Right atrium auricular region (tissue), 2 donors: Measurements from ENCODE around the gene TNNC1. TPM values are rescaled to one million over a fixed set of nuclear protein-coding genes. Genes with fewer than 3 reads are reported as not detected.

Source experiments
- DNase-seq: peaks from one replicate; pipeline ENCODE4 v3.0.0-alpha.2; 2019; ENCODE audit warnings: low spot score
- H3K27ac ChIP-seq, 2 donors: fragments of 200-600 bp; sonication (generic); 1 replicate in 1 of 2; 2 replicates in 1 of 2; pipeline ENCODE4 v1.5.1; 2016 to 2019
- H3K27me3 ChIP-seq, 2 donors: fragments of 200-600 bp; sonication (generic); one replicate each; pipeline versions ENCODE4 v1.5.1 to v1.6.0; 2017 to 2019
- H3K36me3 ChIP-seq: fragments of 200-600 bp; sonication (generic); one replicate; pipeline ENCODE4 v1.5.1; 2016
- H3K4me1 ChIP-seq, 2 donors: fragments of 200-600 bp; sonication (generic); one replicate each; pipeline versions ENCODE4 v1.5.1 to v1.6.0; 2017 to 2019
- H3K4me3 ChIP-seq, 2 donors: fragments of 200-600 bp; sonication (generic); 1 replicate in 1 of 2; 2 replicates in 1 of 2; pipeline ENCODE4 v1.5.1; 2017 to 2019; ENCODE audit warnings: mild to moderate bottlenecking in 1 of 2, moderate library complexity in 1 of 2
- H3K9me3 ChIP-seq, 2 donors: fragments of 200-600 bp; sonication (generic); one replicate each; pipeline ENCODE4 v1.5.1; 2019
- CTCF ChIP-seq, 2 donors: fragments of 200-600 bp; sonication (generic); IDR thresholded peaks; one replicate each; pipeline ENCODE4 v1.5.1; 2019; ENCODE audit warnings: antibody characterized with exemption in 2 of 2
- total RNA-seq, 2 donors: library from RNA; depleted of rRNA; stranded (reverse); fragments of >200 nt; gene quantifications; one replicate each; pipeline ENCODE4 v1.1.0, GENCODE V29; 2016

The TNNC1 gene
- total RNA-seq, 2 donors from 2014 or later = 4,697 to 8,249 TPM

DNA sequence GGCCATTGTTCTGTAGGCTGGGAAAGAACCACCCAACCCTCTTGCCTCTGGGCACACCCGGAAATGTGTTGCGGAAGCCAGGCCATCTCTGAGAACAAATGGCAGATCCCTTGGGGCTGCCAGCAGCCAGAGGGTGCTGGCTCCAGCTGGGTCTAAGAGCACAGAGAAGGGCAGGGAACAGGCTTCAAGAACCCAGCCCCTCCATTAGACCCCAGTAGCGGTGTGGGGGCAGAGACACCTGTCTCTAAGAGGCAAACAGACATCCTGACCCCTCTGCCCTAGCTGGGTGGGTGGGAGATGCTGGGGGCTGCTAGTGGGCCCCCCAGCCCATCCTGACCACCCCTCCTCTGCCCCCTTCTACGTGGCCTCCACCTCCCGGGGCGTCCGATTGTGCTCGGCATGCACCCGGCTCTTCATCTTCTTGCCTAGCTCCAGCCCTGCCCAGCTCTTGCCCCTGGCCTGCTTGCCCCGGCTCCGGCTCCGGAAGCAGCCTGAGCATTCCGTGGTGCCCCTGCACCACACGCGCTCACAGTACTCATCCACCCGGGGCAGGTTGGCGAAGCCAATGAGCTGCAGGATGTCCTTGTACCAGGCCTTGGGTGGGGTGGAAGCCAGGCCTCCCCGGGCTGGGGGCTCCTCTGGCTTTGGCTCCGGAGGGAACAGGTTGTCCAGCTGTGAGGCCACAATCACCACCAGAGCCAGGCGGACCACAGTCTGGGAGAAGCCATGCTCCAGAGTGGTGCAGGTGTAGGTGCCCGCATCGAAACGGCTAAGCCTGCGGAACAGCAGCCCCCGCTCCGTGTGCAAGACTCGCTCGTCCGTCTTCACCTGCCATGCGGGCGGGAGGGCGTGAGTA is 18.4 kb downstream of the TNNC1 start:
- Histone ChIP-seq H3K9me3 (no peaks in the 10 kb centered on the region), H3K27me3 (no peaks in the 10 kb centered on the region), H3K36me3 (no peaks in the 10 kb centered on the region), H3K4me1 (peaks cover 0 to 59% of the 10 kb centered on the region in 2 donors), H3K27ac (no peak overlapping the region), H3K4me3 (no peak overlapping the region)
- DNase-seq = no peak
- no peak for TF ChIP-seq CTCF (IDR thresholded peaks at IDR 0.05)

- peaks cover 0 to 65% of the 10 kb centered on the region in 2 donors for H3K4me1 ChIP-seq
Measured at GRCh38 chr3:52434491-52435115, 19.2 kb downstream of the TNNC1 start.

DNA sequence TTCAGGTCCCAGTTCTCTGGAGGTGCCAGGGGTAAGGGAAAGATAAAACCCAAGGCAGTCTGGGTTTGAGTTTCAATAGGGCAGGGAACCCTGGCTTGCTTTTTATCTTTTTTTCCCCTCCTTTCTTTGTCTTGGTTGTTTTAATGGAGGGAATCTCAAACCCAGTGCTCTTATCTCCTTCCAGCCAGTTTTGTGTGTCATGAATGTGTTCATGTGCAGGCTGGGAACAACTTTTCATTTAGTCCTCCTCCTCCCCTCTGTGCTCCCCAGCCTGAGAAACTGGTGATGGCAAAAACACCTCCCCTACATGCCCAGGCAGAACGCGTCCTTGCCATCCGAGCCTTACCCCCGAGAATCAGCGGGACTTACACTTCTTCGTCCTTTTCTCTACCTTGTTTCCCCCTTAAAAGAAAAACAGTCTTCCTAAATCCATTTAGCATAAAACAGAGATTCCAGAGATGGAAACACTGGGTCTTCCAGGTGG is 19.8 kb downstream of the TNNC1 start:
- Histone ChIP-seq H3K27ac (peak overlapping the region; percentile 36 to 38), H3K36me3 (no peaks in the 10 kb centered on the region), H3K4me3 (no peak overlapping the region), H3K9me3 (no peaks in the 10 kb centered on the region), H3K4me1 (peaks cover 0 to 70% of the 10 kb centered on the region in 2 donors), H3K27me3 (no peaks in the 10 kb centered on the region)
- DNase-seq = no peak
- TF ChIP-seq CTCF (IDR thresholded peaks at IDR 0.05) = no peak

More at GRCh38 chr3:52434491-52435115, 19.2 kb downstream of the TNNC1 start:
- Histone ChIP-seq H3K27ac (peak overlapping the region; percentile 36 to 38), H3K27me3 (no peaks in the 10 kb centered on the region), H3K36me3 (no peaks in the 10 kb centered on the region), H3K4me3 (no peak overlapping the region), H3K9me3 (no peaks in the 10 kb centered on the region)
- no peak for DNase-seq
- TF ChIP-seq CTCF (IDR thresholded peaks at IDR 0.05) = no peak

DNA sequence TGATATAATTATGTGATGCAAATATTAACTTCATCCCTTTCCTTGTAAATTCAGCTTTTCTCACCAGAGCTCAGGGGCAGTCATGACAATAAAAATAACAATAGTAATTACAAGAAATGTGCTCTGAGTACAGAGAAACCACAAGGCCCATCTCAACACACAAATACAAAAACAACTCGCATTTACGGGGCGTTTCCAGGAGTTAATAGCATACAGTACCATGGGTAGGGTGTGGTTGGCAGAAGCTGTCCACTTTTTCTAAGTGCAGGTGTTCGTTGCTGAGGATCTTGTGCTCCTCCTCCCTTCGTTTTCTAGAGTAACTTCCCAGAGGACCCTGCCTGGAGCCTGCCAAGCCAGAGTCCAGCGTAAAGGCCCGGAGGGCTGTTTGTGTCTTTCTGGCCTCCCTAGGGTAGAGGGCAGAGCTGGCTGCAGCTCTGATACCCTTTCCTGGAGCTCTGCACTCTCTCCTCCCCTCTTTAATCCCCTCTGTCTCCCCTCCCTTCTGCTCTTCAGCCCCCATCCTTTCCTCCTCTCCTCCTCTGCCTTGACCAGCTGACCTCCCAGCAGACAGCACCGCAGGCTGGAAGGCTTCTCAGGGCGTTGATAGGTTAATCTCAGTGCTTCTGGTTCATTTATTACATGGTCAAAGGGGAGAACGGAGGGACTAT is 20.4 kb downstream of the TNNC1 start:
- H3K27ac ChIP-seq = peak overlapping the region; percentile 36 to 38
- DNase-seq = no peak
- TF ChIP-seq CTCF (IDR thresholded peaks at IDR 0.05) = no peak
- H3K9me3 ChIP-seq = no peaks in the 10 kb centered on the region
- H3K27me3 ChIP-seq = no peaks in the 10 kb centered on the region
- peaks cover 0 to 74% of the 10 kb centered on the region in 2 donors for H3K4me1 ChIP-seq
- no peak overlapping the region for H3K4me3 ChIP-seq
- no peaks in the 10 kb centered on the region for H3K36me3 ChIP-seq

DNA sequence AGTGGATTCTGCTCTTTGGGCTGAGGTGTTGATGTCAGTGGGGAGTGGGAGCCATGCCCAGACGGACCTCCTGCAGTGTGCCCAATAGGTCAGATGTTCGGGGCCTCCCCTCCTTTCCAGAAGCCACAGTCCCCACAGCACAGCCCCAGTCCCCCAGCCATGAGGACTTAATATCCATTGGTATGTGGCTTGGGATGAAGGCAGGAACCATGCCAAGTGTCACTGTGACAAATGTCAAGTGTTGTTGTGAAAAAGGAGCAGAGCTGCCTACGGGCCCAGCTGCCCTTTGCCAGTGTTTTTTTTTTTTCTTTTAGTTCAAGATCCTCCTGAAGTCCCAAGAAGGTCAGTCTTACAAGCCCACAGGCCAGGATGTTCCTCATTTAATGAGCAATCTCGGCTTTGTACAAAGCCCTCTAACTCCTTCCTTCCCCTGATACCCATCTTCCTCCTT is 21.1 kb downstream of the TNNC1 start:
- TF ChIP-seq CTCF (IDR thresholded peaks at IDR 0.05) = no peak
- no peaks in the 10 kb centered on the region for H3K27me3 ChIP-seq
- DNase-seq = no peak
- peak overlapping the region; percentile 36 to 38 for H3K27ac ChIP-seq
- no peak overlapping the region for H3K4me3 ChIP-seq
- H3K36me3 ChIP-seq = no peaks in the 10 kb centered on the region
- peaks cover 0 to 74% of the 10 kb centered on the region in 2 donors for H3K4me1 ChIP-seq
- H3K9me3 ChIP-seq = no peaks in the 10 kb centered on the region
